OCI-M1 (cell line): Measurements from ENCODE around the gene DTX2.
"Not testable (repeated sequence)": the region's sequence is repeated elsewhere in the genome, so short reads cannot be mapped to it uniquely, and the experiment has no call there.

Experiments used
- DNase-seq: peaks from one replicate; lab custom pipeline; 2025; lab: John Stamatoyannopoulos, UW

Gene DTX2

DNA sequence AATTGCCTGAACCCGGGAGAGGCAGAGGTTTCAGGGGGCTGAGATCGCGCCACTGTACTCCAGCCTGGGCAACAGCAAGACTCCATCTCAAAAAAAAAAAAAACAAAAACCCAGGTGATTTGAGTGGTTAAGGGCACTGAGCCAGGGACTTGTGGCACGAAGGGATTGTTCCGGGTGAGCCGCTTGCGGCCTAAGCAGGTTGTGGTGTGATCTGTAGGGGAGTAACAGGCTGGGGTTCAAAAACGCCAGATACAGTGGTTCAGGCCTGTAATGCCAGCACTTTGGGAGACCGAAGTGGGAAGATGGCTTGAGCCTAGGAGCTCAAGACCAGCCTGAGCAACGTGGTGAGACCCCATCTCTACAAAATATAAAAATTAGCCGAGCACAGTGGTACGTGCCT is 17.7 kb upstream of the DTX2 start:
- DNase-seq = not testable (repeated sequence)

DNA sequence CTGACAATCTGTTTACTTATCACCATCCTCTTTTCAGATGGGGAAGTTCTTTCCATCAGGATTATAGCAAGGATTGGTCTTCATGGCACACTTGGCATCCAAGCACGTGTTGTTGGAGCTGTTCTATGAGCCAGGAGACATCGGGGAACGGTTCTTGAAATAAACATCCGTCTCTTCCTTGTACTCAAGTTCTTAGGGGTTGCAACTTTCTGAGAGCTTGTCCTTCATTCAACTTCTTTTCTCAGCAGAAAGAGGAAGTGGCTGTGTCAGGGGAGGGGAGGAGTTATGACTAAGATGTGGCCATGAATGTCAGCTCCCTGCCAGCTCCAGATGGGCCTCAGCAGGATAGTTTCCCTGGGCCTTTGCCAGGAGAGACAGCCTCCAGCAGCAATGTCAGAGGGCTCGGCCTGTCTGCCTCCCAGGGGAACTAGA is 15.9 kb upstream of the DTX2 start:
- peak; percentile 76 for DNase-seq

DNA sequence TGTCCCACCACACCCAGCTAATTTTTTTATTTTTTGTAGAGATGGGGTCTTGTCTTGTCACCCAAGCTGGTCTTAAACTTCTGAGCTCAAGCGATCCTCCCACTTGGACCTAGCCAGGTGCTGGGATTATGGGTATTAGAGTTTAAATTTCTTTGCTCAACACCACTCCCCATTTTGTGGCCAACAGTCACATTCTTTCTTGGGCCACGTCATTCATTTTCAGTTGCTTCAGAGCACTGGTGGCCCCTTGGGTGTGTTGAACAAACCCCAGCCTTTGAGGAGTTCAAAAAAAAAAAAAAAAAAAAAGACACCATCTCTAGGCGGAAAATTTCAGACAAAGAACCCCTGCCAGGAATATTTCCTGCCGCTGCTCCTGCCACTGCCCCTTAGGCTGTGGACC is 4.5 kb upstream of the DTX2 start:
- not testable (repeated sequence) for DNase-seq

DNA sequence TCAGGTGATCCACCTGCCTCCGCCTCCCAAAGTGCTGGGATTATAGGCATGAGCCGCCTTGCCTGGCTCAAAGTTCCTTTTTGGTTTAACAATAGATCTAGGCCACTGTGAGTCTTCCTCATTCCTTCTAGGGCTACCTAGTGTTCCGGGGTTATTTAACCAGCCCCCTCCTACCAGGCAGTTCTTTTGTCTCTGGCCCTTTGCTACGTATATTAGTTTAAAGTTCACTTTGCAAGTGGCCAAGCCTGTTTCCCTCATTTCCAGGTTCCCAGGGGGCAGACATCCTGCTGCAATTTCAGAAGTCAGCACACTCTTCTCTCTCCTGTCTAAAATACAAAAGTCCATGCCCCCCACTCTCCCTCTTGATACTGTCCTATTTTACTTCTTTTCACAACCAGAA is 3.0 kb upstream of the DTX2 start:
- DNase-seq = not testable (repeated sequence)

DNA sequence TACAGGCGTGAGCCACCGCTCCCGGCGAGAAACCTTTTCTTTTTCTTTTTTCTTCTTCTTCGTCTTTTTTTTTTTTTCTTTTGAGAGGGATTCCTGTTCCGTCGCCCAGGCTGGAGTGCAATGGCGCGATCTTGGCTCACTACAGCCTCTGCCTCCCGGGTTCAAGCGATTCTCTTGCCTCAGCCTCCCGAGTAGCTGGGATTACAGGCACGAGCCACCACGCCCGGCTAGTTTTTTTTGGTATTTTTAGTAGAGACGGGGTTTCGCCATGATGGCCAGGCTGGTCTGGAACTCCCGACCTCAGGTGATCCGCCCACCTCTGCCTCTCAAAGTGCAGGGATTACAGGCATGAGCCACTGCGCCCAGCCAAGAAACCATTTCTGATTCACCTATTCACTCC is 742 bp upstream of the DTX2 start:
- DNase-seq = not testable (repeated sequence)

DNA sequence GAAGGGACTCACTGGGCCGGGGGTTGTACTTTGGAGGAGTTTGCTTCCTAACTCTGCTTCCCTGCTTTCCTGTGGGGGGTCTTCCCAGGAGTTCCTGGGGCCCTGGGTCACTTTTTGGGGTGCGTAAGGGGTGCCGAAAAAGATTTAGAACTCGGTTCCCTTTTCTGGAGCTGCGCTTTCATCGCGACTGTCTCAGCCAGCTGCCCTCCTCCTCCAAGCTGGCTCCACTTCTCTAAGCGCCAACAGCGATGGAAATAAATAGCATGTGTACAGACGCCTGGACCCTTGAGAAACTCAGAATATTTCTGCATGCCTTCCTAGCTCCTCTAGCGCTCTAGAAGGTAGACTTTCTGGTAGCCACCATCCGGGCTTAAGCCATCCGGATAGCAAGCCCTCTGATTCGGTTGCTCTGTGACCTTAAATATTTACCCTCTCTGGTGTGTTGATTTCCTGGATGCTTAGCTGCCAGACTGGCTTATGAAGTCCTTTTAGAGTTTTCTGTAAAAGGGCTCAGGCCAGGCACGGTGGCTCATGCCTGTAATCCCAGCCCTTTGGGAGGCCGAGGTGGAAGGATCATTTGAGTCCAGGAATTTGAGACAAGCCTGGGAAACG is 868 bp downstream of the DTX2 start:
- not testable (repeated sequence) for DNase-seq

DNA sequence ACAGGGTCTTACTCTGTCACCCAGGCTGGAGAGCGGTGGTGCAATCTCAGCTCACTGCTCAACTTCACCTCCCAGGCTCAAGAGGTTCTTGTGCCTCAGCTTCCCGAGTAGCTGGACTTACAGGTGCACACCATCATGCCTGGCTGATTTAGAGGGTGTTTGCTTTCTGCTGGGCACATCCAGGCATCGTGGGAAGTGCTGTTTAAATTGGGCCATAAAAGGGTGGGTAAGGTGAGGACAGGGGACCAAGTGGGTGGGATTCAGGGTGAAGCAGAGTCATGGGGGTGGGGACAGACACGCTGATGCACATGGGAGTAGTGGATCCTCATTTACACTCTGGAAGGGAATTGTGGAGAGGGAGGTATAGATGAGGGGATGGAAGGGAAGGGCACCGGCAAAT is 3.5 kb downstream of the DTX2 start:
- DNase-seq = not testable (repeated sequence)

DNA sequence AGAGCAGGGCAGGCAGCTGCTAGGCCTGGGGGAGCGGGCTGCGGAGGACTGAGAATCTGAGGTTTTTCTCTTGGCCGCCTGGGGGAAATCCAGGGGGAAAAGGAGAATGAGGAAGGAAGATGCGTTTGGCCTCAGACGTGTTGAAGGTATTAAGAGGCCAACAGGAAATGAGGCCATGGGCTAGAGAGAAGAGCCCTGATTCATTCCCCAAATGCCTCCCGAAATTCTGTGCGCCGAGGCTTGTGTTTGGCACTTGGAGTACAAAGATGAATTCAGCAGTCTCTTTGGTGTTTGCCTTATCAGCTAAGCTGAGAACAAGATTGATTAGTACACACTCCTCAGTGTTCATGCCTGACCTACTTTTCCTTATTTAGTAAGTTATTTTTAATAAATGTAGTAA is 4.4 kb downstream of the DTX2 start:
- not testable (repeated sequence) for DNase-seq

DNA sequence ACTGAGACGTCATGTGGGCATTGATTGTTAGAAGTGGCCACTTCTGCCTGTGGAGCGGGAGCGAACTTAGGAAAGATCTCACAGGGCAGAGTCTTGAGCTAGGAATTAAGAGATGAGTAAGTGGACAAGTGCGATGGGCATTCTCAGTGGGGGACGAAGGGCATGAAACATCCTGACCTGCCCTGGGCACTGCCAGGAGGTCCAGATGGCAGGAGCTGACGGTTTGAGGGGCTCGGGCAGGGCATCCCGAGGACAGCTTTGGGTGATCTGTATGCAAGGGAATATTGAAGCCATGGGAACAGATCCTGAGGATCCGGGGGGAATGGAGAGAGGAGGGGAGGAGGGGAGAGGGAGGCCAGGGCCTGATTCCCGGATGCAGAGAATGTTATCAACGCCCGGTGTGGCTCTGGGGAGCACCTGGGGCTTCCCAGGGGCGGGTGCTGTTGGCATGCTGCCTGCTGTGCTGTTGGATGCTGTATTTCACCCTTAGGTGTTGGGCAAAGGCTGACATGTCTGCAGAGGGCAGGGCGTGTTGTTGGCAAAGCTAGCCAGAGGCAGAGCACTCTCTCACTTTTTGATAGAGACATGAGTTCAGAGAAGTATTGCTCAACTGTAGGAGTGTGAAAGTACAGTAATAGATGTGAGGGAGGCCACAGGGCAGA is 6.4 kb downstream of the DTX2 start:
- DNase-seq = not testable (repeated sequence)

DNA sequence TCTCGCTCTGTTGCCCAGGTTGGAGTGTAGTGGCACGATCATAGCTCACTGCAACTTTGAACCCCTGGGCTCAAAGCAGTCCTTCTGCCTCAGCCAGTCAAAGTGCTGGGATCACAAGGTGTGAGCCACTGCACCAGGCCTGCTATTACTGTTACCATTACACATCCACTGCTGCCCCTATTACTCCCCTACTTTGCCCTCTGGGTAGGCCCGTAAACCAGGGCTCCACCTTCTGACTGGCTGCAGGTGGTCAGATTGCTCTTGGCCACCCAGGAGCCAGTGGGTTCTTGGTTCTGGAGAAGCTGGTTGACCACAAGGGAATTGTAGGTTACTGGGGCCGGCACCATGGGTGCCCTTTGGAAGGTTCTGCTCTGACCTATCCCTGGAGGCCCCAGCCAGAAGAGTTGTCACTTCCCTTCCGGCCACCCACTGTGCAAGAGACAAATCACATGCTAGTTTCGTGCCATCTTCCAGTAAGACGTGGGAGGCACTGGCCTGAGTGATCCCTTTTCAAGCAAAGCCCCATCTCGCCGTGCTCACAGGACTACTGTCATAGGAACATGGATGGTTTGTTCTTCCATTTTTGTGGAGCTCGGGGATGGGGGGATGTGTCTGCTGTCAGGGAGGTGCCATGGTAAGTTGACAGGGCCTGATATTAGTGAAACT is 10.2 kb downstream of the DTX2 start:
- not testable (repeated sequence) for DNase-seq

DNA sequence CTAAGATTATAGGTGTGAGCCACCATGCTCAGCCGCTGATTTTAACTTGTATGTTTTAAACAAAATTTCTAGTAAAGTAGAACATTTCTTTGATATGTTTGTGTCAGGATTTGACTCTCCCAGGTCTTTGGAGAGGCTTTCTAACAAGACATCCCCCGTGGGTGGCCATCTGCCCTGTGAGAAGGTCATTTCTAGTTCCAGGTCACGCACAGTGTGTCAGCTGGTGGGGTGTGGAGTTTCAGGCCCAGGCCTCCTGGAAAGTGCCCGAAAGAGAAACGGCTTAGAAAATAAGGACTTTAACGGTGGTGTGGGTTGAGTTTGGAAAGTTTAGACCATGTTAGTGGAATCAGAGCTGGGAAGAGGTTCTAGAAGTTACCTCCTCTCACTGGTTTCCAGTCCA is 11.6 kb downstream of the DTX2 start:
- not testable (repeated sequence) for DNase-seq

DNA sequence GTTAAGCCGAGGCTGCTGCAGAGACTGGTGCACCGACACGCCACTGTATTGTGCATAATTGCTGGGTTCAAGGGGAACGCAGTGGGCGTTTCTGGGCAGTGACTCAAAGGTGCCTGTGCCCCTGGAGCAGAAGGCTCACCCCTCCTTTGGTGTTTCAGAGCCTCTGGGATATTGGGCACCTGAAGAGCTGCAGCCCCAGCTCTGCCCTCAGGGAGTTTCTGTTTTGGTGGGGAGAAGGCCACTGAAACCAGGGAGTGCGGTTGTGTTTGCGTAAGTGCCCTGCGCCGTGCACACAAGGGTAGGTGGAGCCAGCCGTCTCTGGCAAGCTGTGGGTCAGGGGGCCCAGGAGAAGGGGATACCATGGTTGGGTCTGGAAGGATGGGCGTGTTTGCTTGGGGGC is 14.8 kb downstream of the DTX2 start:
- DNase-seq = not testable (repeated sequence)

DNA sequence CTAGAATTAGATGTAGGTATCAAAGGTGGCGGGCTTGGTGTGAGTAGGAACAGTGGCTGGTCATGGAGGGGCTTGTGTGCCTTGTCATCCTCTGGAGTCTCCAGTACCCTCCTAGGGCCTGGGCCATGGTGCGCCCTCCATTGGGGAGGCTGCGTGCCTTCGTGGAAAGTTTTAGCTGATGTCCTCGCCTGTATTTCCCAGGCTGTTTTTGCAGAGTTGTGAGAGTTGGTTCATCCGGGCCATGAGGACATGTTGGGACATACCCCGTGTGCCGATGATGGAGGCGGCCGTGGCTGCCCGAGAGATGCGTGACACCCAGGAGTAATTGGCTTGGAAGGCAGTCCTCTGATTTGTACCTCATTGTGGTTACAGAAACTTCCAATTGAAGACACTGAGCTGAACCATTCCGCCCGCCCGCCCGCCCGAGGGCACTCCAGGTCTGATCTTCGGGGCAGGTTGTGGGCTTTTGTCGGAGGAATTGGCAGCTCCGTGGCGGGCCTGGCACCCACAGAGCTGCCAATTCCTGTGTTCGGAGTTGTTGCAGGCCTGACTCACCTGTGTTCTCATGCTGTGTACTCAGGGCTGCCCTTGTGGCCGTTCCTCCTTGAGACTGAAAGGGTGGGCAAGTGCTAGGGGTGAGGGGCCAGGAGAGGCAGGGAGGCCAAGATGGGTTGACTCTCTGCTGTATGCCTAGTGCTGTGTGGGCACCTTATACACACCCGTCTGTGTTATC is 15.4 kb downstream of the DTX2 start:
- DNase-seq = not testable (repeated sequence)

DNA sequence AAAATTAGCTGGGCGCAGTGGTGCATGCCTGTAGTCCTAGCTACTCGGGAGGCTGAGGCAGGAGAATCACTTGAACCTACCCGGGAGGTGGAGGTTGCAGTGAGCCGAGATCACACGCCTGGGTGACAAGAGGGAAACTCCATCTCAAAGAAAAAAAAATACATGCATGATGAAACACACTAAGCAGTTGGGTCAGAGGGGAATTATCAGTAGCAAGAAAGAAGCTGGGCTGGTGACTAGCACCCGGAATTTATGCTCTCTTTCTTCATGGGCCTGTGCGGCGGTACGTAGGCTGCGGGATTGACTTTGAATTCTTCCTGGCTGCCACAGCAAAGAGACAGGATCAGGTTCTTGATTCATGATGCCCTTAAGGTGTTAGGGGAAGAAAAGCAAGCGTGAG is 18.1 kb downstream of the DTX2 start:
- DNase-seq = not testable (repeated sequence)

DNA sequence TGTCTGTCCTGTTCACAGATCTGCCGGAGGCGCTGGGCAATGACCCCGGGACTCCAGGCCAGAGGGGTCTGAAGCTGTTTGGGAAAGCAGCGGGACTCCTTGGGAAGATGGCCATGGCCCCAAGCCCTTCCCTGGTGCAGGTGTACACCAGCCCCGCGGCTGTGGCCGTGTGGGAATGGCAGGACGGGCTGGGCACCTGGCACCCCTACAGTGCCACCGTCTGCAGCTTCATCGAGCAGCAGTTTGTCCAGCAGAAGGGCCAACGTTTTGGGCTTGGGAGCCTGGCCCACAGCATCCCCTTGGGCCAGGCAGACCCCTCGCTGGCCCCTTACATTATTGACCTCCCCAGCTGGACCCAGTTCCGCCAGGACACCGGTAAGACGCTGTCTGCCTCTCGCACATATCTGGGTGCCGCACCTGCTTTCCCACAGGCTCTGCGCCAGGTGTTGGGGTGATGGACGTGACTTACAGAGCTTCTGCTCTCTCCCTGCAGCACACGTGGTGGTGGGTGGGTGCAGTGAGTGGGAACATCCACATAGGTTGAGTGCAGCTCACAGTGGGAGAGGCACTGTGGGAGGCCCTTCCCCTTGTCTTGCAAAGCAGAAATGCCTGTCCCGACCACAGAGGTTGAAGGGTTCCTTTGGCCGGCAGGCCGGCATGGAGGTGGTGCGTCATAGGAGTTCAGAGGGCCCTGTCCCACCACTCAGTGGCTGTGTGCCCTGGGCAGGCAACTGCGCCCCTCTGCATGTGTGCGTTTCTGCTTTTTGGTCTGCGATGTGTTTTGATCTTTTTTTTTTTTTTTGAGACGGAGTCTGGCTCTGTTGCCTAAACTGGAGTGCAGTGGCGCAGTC is 19.1 kb downstream of the DTX2 start:
- not testable (repeated sequence) for DNase-seq

DNA sequence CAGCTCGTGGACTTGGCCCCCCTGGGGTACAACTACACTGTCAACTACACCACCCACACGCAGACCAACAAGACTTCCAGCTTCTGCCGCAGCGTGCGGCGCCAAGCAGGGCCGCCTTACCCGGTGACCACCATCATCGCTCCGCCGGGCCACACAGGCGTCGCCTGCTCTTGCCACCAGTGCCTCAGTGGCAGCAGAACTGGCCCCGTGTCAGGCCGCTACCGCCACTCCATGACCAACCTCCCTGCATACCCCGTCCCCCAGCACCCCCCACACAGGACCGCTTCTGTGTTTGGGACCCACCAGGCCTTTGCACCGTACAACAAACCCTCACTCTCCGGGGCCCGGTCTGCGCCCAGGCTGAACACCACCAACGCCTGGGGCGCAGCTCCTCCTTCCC is 21.2 kb downstream of the DTX2 start:
- not testable (repeated sequence) for DNase-seq

DNA sequence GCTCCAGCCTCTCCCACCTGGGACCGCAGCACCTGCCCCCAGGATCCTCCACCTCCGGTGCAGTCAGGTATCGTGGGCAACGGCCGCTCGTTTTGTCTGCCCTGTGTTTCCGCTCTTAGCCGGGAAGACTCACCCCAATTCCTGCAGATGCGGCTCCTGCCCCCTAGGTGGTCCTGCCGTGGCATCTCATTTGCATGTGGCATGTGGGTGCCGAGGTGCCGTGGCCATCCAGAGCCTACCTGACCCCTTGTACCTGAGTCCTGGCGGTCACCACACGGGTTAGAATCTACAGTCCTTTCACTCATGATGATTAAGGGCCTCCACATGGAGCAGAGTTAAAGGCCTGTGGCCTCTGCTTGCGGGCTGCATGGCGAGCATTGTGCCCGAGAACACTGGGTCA is 21.6 kb downstream of the DTX2 start:
- not testable (repeated sequence) for DNase-seq

DNA sequence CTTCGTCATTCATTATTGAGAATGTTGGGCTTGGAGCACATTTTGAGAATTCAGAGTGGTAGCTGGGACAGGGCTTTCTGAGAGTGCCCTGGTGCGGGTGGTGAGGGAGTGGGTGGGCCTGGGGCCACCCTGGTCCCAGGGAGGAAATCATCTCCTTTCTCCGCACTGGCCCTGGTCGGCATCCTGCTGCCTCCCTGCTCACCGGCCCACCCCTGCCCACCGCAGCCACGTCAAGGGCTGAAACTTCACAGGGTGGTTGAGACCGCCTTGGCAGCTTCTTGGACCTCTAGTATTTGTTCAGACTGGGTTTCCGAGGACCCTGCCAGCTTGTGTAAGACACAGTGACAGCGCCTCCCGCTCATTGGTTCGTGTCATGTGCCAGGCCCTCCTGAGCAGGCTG is 22.9 kb downstream of the DTX2 start:
- DNase-seq = not testable (repeated sequence)

DNA sequence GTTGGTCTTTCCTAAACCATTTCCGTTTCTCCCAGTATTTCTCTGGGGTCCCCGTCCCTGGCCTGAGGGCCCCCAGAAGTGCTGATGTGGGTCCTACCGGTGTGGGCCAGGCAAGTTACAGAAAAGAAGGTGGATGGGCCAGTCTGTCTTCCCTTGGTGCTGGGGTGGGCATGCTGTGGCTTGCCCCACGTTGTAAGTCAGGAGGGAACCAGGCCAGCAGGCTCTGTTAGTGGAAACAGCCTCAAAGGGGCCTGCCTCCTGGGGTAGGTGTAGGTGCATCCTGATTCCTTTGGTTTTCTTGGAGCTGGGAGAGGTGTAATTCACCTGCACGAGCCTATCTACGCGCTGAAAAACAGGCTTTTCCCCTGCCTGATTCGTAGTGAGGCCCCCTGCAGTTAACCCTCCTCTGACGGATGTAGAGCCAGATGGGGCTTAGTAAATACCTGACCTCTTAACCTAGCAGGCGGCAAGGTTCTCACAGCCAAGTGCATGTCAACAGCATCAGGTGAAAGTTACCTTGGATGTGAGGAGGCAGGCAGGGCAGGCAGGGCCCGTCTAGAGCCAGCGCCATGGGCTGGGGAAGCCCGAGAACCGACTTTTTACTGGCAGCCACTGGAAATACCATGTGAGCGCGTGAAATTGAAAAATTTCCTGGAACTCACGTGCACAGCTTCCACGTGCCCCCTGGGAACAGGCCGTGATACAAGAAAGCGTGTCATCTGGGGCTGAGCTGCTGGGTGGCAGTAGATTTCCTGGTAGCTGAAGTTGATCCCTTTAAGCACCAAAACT is 24.5 kb downstream of the DTX2 start:
- DNase-seq = not testable (repeated sequence)

DNA sequence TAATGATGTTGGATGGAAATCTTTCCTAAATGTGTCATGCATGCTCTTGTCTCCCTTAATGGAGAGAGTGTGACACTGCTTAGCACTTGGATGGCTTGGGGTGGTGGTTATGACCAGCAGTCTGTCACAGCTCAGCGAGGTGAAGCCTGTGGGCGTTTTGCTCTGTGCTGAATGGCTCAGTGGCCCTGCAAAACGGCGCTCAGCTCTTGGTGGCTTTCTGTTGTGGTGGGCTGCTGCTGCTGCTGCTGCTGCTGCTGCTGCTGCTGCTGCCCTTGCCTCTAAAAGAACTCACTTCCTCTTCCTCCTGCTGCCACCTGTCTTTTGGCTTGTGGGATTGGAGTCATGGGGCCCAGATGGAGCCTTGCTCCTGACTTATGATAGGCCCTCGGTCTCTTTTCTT is 25.1 kb downstream of the DTX2 start:
- DNase-seq = not testable (repeated sequence)

DNA sequence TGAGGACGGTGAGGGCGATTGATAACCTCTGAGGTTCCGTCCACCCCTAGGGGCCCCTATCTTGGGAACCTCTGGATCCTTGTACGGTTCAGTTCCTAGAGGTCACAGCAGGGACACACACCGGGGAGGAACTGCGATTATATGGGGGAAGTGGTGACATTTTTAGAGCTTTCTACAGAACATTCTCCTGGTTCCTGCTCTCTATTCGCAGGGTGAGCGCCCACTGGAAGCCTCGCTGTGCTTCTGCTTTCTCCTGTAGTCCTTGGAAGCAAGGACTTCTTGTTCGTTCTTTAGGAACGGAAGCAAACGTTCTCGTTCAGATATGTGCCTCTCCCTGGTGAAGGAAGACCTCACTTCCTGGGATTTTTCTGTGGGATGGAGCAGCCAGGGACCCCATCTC is 26.5 kb downstream of the DTX2 start:
- not testable (repeated sequence) for DNase-seq
